NCI-H446 (cell line): ENCODE data around the gene PDZD8.

Experiments
- DNase-seq, 2 experiments: peaks; one replicate each; lab custom pipeline; 2025; lab: John Stamatoyannopoulos, UW

PDZD8 gene

GRCh38 chr10:117398029-117398428 is 22.8 kb upstream of the PDZD8 start:
- no peak for DNase-seq

GRCh38 chr10:117391436-117392205 is 16.4 kb upstream of the PDZD8 start:
- DNase-seq = no peak

- no peak for DNase-seq
Measured at GRCh38 chr10:117390420-117390819, 15.2 kb upstream of the PDZD8 start.

- no peak for DNase-seq
Measured at GRCh38 chr10:117386805-117387204, 11.6 kb upstream of the PDZD8 start.

- no peak for DNase-seq
Measured at GRCh38 chr10:117382861-117383260, 7.6 kb upstream of the PDZD8 start.

GRCh38 chr10:117374506-117375359 is 507 bp downstream of the PDZD8 start:
- no peak for DNase-seq

GRCh38 chr10:117373823-117374505 is 1.3 kb downstream of the PDZD8 start:
- DNase-seq = peak in 1 of 2 experiments; percentile 14

GRCh38 chr10:117370205-117370604 is 5.0 kb downstream of the PDZD8 start:
- DNase-seq = no peak

GRCh38 chr10:117367718-117368117 is 7.5 kb downstream of the PDZD8 start:
- no peak for DNase-seq

GRCh38 chr10:117366741-117367140 is 8.5 kb downstream of the PDZD8 start:
- no peak for DNase-seq

- no peak for DNase-seq
Measured at GRCh38 chr10:117365612-117366011, 9.6 kb downstream of the PDZD8 start.

- no peak for DNase-seq
Measured at GRCh38 chr10:117364110-117364960, 10.9 kb downstream of the PDZD8 start.

- DNase-seq = no peak
Measured at GRCh38 chr10:117363028-117363427, 12.2 kb downstream of the PDZD8 start.

GRCh38 chr10:117362313-117362712 is 12.9 kb downstream of the PDZD8 start:
- DNase-seq = no peak

GRCh38 chr10:117360994-117361667 is 14.1 kb downstream of the PDZD8 start:
- no peak for DNase-seq

- DNase-seq = no peak
Measured at GRCh38 chr10:117360016-117360415, 15.2 kb downstream of the PDZD8 start.

GRCh38 chr10:117355072-117355471 is 20.2 kb downstream of the PDZD8 start:
- no peak for DNase-seq

- no peak for DNase-seq
Measured at GRCh38 chr10:117353684-117354083, 21.6 kb downstream of the PDZD8 start.

- no peak for DNase-seq
Measured at GRCh38 chr10:117352724-117353123, 22.5 kb downstream of the PDZD8 start.

- DNase-seq = no peak
Measured at GRCh38 chr10:117351996-117352395, 23.2 kb downstream of the PDZD8 start.

- DNase-seq = no peak
Measured at GRCh38 chr10:117351558-117351957, 23.7 kb downstream of the PDZD8 start.
